ENCODE data around the gene CAMK1D. TPM values are rescaled to one million over a fixed set of nuclear protein-coding genes. Genes with fewer than 3 reads are reported as not detected.

CAMK1D gene
- polyA plus RNA-seq, 1 of the 3 experiments (the other 2 are of a cell fraction): 4.1 TPM

DNA sequence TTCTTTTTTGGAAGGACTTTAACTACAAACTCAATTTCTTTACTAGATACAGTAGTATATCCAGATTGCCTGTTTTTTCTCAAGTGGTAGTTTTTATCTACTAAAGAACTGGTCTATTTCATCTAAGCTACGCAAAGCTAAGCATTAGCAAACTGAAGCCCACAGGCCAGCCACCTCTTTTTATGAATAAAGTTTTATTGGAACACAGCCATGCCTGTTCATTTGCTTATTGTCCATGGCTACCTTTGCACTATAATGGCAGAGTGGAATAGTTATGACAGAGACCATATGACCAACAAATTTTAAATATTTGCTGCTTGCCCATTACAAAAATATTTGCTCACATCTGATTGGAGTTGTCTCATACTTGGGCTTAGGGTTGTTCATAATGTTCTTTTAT, 168.7 kb downstream of the CAMK1D start (continued):
- TF ChIP-seq, protein P1, sequence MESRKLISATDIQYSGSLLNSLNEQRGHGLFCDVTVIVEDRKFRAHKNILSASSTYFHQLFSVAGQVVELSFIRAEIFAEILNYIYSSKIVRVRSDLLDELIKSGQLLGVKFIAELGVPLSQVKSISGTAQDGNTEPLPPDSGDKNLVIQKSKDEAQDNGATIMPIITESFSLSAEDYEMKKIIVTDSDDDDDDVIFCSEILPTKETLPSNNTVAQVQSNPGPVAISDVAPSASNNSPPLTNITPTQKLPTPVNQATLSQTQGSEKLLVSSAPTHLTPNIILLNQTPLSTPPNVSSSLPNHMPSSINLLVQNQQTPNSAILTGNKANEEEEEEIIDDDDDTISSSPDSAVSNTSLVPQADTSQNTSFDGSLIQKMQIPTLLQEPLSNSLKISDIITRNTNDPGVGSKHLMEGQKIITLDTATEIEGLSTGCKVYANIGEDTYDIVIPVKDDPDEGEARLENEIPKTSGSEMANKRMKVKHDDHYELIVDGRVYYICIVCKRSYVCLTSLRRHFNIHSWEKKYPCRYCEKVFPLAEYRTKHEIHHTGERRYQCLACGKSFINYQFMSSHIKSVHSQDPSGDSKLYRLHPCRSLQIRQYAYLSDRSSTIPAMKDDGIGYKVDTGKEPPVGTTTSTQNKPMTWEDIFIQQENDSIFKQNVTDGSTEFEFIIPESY (IDR thresholded peaks at IDR 0.05; ENCODE audit: borderline replicate concordance, low read depth): no peak
- TF ChIP-seq, protein P2, sequence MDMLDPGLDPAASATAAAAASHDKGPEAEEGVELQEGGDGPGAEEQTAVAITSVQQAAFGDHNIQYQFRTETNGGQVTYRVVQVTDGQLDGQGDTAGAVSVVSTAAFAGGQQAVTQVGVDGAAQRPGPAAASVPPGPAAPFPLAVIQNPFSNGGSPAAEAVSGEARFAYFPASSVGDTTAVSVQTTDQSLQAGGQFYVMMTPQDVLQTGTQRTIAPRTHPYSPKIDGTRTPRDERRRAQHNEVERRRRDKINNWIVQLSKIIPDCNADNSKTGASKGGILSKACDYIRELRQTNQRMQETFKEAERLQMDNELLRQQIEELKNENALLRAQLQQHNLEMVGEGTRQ (IDR thresholded peaks at IDR 0.05; ENCODE audit: borderline replicate concordance, low read depth, low read length): no peak
- TF ChIP-seq RXRA (IDR thresholded peaks at IDR 0.05; ENCODE audit: borderline replicate concordance, low read depth): no peak

DNA sequence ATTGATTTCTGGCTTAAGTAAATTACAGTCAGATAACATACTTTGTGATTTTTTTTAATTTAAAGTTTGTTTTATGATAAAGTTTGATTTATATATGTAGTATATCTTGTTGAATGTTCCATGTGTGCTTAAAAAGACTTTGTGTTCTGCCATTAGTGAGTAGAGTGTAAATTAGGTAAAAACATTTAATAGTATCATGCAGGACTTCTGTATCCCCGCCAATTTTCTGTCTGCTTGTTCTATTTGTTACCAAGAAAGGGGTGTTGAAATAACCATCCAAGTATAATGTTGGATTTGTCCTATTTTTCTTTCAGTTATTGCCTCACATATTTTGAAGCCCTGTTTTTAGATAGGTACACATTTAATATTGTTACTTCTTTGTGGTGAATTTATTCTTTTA, 172.1 kb downstream of the CAMK1D start:
- Histone ChIP-seq H3K4me2 (no peak overlapping the region), H3K27ac (ENCODE audit: low read depth in 2 of 2, low read length in 1 of 2) (no peak overlapping the region), H3K79me2 (ENCODE audit: insufficient read depth) (no peaks in the 10 kb centered on the region), H3K9me3 (no peaks in the 10 kb centered on the region), H3K27me3 (ENCODE audit: insufficient read depth) (no peaks in the 10 kb centered on the region), H3K4me3 (ENCODE audit: low read depth in 2 of 2, low read length in 1 of 2) (no peak overlapping the region), H4K20me1 (ENCODE audit: insufficient read depth) (no peaks in the 10 kb centered on the region), H3K9me2 (no peaks in the 10 kb centered on the region), H3K4me1 (ENCODE audit: control insufficient read depth in 1 of 2, insufficient read depth in 2 of 2, low read depth in 1 of 2, low read length in 1 of 2) (no peaks in the 10 kb centered on the region), H3K9ac (no peak overlapping the region), H2AFZ (ENCODE audit: low read depth) (no peak overlapping the region), H3F3A (replicated peaks; ENCODE audit: insufficient read depth) (peaks cover 3% of the 10 kb centered on the region), H3K36me3 (replicated peaks in 1 of 2; ENCODE audit: control insufficient read depth in 1 of 2, insufficient read depth in 2 of 2, low read length in 1 of 2) (no peaks in the 10 kb centered on the region)
- POLR2A ChIA-PET: no interaction called here
- CTCF ChIA-PET: no interaction called here
- no peak for TF ChIP-seq NFIC (IDR thresholded peaks at IDR 0.05; ENCODE audit: borderline replicate concordance)
- no peak for TF ChIP-seq MEF2A (IDR thresholded peaks at IDR 0.05; ENCODE audit: borderline replicate concordance, low read depth)
- TF ChIP-seq, protein P3, sequence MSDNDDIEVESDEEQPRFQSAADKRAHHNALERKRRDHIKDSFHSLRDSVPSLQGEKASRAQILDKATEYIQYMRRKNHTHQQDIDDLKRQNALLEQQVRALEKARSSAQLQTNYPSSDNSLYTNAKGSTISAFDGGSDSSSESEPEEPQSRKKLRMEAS (IDR thresholded peaks at IDR 0.05; ENCODE audit: low read depth): no peak
- no peak for TF ChIP-seq FOXJ3 (CRISPR knock-in tag; IDR thresholded peaks at IDR 0.05)
- TF ChIP-seq CHD2 (IDR thresholded peaks at IDR 0.05; ENCODE audit: low read length, partially characterized antibody): no peak
- TF ChIP-seq, protein P2 (IDR thresholded peaks at IDR 0.05; ENCODE audit: borderline replicate concordance, low read depth, low read length): no peak
- no peak for TF ChIP-seq POLR2AphosphoS5 (IDR thresholded peaks at IDR 0.05; ENCODE audit: low read depth, low read length)
- no peak for TF ChIP-seq RAD21 (IDR thresholded peaks at IDR 0.05; ENCODE audit: low read length)
- TF ChIP-seq, protein P4, sequence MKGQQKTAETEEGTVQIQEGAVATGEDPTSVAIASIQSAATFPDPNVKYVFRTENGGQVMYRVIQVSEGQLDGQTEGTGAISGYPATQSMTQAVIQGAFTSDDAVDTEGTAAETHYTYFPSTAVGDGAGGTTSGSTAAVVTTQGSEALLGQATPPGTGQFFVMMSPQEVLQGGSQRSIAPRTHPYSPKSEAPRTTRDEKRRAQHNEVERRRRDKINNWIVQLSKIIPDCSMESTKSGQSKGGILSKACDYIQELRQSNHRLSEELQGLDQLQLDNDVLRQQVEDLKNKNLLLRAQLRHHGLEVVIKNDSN (IDR thresholded peaks at IDR 0.05; ENCODE audit: borderline replicate concordance, low read depth): no peak
- TF ChIP-seq FOXM1 (IDR thresholded peaks at IDR 0.05; ENCODE audit: low read depth): no peak
- TF ChIP-seq RCOR1 (IDR thresholded peaks at IDR 0.05; ENCODE audit: low read length): no peak
- no peak for TF ChIP-seq ELF1 (IDR thresholded peaks at IDR 0.05)
- no peak for TF ChIP-seq NRF1 (IDR thresholded peaks at IDR 0.05; ENCODE audit: low read depth, low read length)
- no peak for TF ChIP-seq GABPA (IDR thresholded peaks at IDR 0.05; ENCODE audit: low read depth)
- TF ChIP-seq MXI1 (IDR thresholded peaks at IDR 0.05; ENCODE audit: low read depth, low read length): no peak
- no peak for DNase-seq
- WGBS (ENCODE audit: low lambda C conversion rate): 69% methylated on average over 1 of the region's 1 CpG

All from SK-N-SH (cell line).